ENCODE results near the gene SLC41A1. TPM values are rescaled to one million over a fixed set of nuclear protein-coding genes. Genes with fewer than 3 reads are reported as not detected.

Gene SLC41A1
- polyA plus RNA-seq, 3 donors from 2014 or later = 5.2 to 14.9 (median 6.4) TPM

DNA sequence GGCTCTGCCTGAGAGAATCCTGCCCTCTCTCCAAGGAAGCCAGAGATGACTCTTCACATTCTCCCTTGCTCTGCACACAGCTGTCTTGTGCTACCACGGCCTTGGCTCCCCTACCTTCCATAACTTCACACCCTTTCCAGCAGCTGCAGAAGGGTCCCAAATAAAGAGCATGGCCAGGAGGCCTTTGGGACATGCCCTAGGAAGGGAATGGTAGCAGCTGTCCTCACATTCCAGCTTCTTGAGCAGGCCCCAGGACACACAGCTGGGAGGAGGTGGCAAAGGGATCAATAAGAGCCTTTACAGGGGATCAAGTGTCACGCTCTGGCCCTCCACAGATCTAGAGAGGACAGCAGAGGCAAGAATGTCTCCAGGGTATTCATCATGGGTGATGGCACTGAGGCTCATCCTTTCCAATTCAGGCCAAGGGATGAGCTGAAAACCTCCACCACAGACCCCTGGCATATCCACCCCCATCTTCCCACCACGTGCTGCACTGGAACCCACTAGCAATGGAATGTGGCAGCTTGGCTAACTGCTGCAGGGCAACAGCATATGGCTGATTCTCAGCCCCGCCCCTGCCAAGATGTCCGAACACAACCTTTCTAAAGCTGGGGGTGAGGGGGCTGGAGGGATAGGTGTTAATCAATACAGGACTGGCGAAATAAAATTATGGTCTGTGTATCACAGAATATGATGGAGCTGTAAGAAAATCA lies 19.9 kb downstream of the SLC41A1 start:
- Mint-ChIP-seq H3K27me3 (ENCODE audit: low read depth in 3 of 3) (peaks cover 0 to 2% (median 2%) of the 10 kb centered on the region in 3 donors), H3K27ac (peak overlapping the region in 1 of 6 donors; percentile 63), H3K36me3 (peaks cover 29 to 59% (median 31%) of the 10 kb centered on the region in 3 donors), H3K9me3 (no peaks in the 10 kb centered on the region), H3K4me1 (no peaks in the 10 kb centered on the region), H3K4me3 (no peak overlapping the region)
- no peak for DNase-seq

DNA sequence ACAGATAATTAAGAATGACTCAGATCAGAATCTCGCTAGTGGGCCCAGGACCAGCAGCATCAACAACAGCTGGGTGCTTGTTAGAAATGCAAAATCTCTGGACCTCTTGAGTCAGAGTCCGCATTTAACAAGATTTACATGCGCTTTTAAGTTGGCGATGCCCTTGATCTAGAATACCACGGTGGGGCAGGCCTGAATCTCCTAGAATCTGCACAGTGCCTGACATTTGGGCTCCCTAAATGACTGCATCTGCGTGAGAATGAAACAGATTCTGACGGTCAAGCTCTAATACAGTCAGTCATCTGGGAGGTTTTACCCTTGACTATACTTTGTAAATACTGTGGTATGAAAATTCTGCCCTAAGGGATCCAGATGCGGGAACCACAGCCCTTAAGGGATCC lies 20.5 kb downstream of the SLC41A1 start:
- Mint-ChIP-seq H3K9me3 (no peaks in the 10 kb centered on the region), H3K36me3 (peaks cover 27 to 59% (median 32%) of the 10 kb centered on the region in 3 donors), H3K4me3 (no peak overlapping the region), H3K4me1 (no peaks in the 10 kb centered on the region), H3K27me3 (ENCODE audit: low read depth in 3 of 3) (peaks cover 0 to 2% (median 2%) of the 10 kb centered on the region in 3 donors), H3K27ac (no peak overlapping the region)
- DNase-seq = no peak

GRCh38 chr1:205791568-205792180 lies 21.3 kb downstream of the SLC41A1 start:
- H3K4me3 Mint-ChIP-seq = no peak overlapping the region

GRCh38 chr1:205787287-205787916 lies 25.6 kb downstream of the SLC41A1 start:
- peak overlapping the region in 2 of 6 donors; percentile 21 to 56 for H3K27ac Mint-ChIP-seq
- no peak for DNase-seq
- peaks cover 0 to 2% (median 0%) of the 10 kb centered on the region in 3 donors for H3K27me3 Mint-ChIP-seq (ENCODE audit: low read depth in 3 of 3)
- peaks cover 0 to 6% of the 10 kb centered on the region in 2 donors for H3K4me1 Mint-ChIP-seq
- no peak overlapping the region for H3K4me3 Mint-ChIP-seq
- H3K36me3 Mint-ChIP-seq = peaks cover 16 to 28% (median 21%) of the 10 kb centered on the region in 3 donors
- no peaks in the 10 kb centered on the region for H3K9me3 Mint-ChIP-seq

More at GRCh38 chr1:205791568-205792180, 21.3 kb downstream of the SLC41A1 start:
- peak overlapping the region in 1 of 6 donors; percentile 65 for H3K27ac Mint-ChIP-seq
- H3K4me1 Mint-ChIP-seq = no peaks in the 10 kb centered on the region
- no peaks in the 10 kb centered on the region for H3K9me3 Mint-ChIP-seq
- peaks cover 0 to 2% (median 2%) of the 10 kb centered on the region in 3 donors for H3K27me3 Mint-ChIP-seq (ENCODE audit: low read depth in 3 of 3)
- peaks cover 24 to 54% (median 32%) of the 10 kb centered on the region in 3 donors for H3K36me3 Mint-ChIP-seq
- DNase-seq = peak; percentile 51 to 62 (median 57)

GRCh38 chr1:205786601-205787000 lies 26.4 kb downstream of the SLC41A1 start:
- Mint-ChIP-seq H3K4me1 (peaks cover 0 to 6% of the 10 kb centered on the region in 2 donors), H3K27ac (no peak overlapping the region), H3K27me3 (ENCODE audit: low read depth in 3 of 3) (peaks cover 0 to 2% (median 0%) of the 10 kb centered on the region in 3 donors), H3K36me3 (peaks cover 16 to 22% (median 21%) of the 10 kb centered on the region in 3 donors), H3K4me3 (no peak overlapping the region), H3K9me3 (no peaks in the 10 kb centered on the region)
- no peak for DNase-seq

GRCh38 chr1:205785446-205785845 lies 27.6 kb downstream of the SLC41A1 start:
- H3K4me3 Mint-ChIP-seq = no peak overlapping the region
- H3K36me3 Mint-ChIP-seq = peaks cover 9 to 17% (median 11%) of the 10 kb centered on the region in 3 donors
- no peaks in the 10 kb centered on the region for H3K9me3 Mint-ChIP-seq
- H3K27ac Mint-ChIP-seq = no peak overlapping the region
- no peak for DNase-seq
- H3K4me1 Mint-ChIP-seq = peaks cover 0 to 6% of the 10 kb centered on the region in 2 donors
- peaks cover 0 to 1% (median 0%) of the 10 kb centered on the region in 3 donors for H3K27me3 Mint-ChIP-seq (ENCODE audit: low read depth in 3 of 3)

DNA sequence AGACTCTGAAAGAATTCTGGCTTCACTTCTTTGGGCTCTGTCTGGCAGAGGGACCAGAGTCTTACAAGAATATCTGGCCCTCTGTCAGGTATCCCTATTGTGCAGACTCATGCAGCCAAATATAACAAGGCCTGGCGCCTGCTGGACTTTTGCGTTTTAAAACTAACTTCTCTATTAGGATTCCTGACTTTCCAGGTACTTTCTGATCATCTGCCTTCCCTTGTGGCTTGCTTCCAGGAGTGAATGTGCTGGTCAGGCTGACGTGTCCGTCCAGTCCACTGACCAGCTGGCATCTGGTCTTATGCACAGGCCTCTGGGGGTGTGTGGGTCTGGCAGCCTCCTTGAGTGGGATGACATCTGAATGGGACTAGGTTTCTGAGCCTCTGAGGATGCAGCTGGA lies 29.1 kb downstream of the SLC41A1 start:
- peaks cover 1 to 8% of the 10 kb centered on the region in 2 donors for H3K4me1 Mint-ChIP-seq
- H3K9me3 Mint-ChIP-seq = no peaks in the 10 kb centered on the region
- H3K4me3 Mint-ChIP-seq = no peak overlapping the region

DNA sequence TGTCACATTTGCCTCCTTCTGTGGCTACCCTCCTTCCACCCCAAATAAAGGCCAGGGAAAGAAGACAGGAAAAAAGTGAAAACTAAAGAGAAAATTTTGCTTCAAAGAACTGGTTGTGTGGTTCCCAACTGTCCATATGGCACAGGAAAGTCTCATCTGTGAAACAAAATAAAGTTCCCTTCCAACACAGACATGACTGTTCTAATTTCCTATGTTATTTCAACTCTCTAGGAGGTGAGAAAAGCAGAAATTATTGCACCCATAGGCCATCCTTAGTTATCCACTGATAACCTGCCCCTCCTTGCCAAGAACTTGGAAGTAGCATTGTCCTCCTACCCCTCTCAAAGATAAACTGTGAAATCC lies 29.6 kb downstream of the SLC41A1 start:
- Mint-ChIP-seq H3K27ac (no peak overlapping the region), H3K27me3 (ENCODE audit: low read depth in 3 of 3) (peaks cover 0 to 2% (median 0%) of the 10 kb centered on the region in 3 donors), H3K4me3 (no peak overlapping the region), H3K4me1 (peaks cover 5 to 13% of the 10 kb centered on the region in 2 donors), H3K9me3 (no peaks in the 10 kb centered on the region), H3K36me3 (peaks cover 0 to 8% (median 0%) of the 10 kb centered on the region in 3 donors)
- DNase-seq = no peak

More for the DNA sequence above, 29.1 kb downstream of the SLC41A1 start:
- Mint-ChIP-seq H3K27me3 (ENCODE audit: low read depth in 3 of 3) (peaks cover 0 to 2% (median 0%) of the 10 kb centered on the region in 3 donors), H3K36me3 (peaks cover 0 to 8% (median 0%) of the 10 kb centered on the region in 3 donors), H3K27ac (no peak overlapping the region)
- DNase-seq = no peak

DNA sequence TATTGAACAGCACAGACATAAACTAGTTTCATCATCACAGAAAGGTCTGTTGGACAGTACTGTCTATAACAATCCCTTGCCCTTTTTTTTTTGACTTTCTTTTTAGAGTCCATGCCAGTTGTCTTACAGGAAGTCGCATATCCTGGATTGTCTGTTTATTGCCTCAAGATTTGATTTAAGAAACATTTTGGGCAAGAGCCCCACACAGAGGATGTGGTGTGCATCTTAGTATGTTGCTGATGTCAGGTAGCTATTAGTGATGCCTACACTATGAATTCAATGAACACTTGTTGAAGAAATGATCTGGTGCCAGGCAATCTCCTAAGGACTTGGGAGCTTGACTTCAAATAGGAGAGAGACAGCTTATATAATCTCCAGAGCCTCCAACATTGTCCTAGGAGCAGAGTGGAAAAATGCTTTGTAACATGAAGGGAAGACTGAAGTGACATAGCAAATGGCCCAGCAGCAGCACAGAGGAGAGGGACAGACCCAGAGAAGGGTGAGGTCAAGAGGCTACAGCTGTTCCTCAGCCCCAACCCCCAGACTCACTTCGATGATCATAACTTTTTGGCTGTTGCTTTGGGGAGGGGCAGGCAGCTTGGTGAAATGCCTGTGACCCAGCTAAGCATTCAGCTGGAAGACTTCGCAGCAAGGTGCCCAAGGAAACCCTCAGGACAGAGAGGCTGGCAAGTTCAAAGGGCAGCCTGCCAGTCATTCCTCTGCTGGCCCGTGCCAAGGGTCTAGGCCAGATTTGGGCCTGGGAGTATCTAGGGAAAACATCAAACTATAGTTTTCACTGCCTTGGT lies 30.2 kb downstream of the SLC41A1 start:
- Mint-ChIP-seq H3K36me3 (peaks cover 0 to 7% (median 0%) of the 10 kb centered on the region in 3 donors), H3K4me3 (no peak overlapping the region), H3K27ac (peak overlapping the region in 3 of 6 donors; percentile 0 to 72 (median 42)), H3K4me1 (peaks cover 9 to 19% of the 10 kb centered on the region in 2 donors), H3K27me3 (ENCODE audit: low read depth in 3 of 3) (peaks cover 0 to 2% (median 0%) of the 10 kb centered on the region in 3 donors), H3K9me3 (no peaks in the 10 kb centered on the region)
- DNase-seq = peak in 1 of 3 donors; percentile 8

- peaks cover 30 to 38% of the 10 kb centered on the region in 2 donors for H3K4me1 Mint-ChIP-seq
- H3K9me3 Mint-ChIP-seq = no peaks in the 10 kb centered on the region
- H3K4me3 Mint-ChIP-seq = no peak overlapping the region
- peak overlapping the region in 1 of 6 donors; percentile 18 for H3K27ac Mint-ChIP-seq
- no peak for DNase-seq
- peaks cover 1 to 6% (median 4%) of the 10 kb centered on the region in 3 donors for H3K27me3 Mint-ChIP-seq (ENCODE audit: low read depth in 3 of 3)
- peaks cover 0 to 4% (median 0%) of the 10 kb centered on the region in 3 donors for H3K36me3 Mint-ChIP-seq
Observed at GRCh38 chr1:205780335-205780734, 32.7 kb downstream of the SLC41A1 start.

- DNase-seq = no peak
- Mint-ChIP-seq H3K9me3 (no peaks in the 10 kb centered on the region), H3K4me1 (peaks cover 47 to 57% of the 10 kb centered on the region in 2 donors), H3K27ac (peak overlapping the region; percentile 76 to 100 (median 100)), H3K4me3 (no peak overlapping the region), H3K27me3 (ENCODE audit: low read depth in 3 of 3) (peaks cover 15 to 26% (median 18%) of the 10 kb centered on the region in 3 donors), H3K36me3 (peaks cover 0 to 3% (median 0%) of the 10 kb centered on the region in 3 donors)
Observed at GRCh38 chr1:205777994-205778393, 35.0 kb downstream of the SLC41A1 start.

DNA sequence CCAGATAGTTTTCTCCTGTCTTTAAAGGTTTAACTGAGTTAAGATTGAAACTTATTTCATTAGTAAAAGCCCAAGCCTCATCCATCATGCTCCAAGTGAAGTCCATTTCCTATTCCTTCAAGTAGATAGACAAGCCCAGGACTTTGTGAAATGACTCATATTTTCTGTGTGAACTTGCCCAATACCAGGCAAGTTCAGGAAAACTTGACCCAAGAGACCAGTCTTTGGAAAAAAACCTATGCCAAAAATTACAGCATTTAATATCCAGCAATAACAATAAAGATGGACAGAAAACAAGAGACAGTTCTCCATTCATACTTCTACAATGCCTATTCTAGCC lies 37.3 kb downstream of the SLC41A1 start:
- DNase-seq = peak in 1 of 3 donors; percentile 20
- peaks cover 70 to 75% of the 10 kb centered on the region in 2 donors for H3K4me1 Mint-ChIP-seq

More for the DNA sequence above, 37.3 kb downstream of the SLC41A1 start:
- peaks cover 17 to 26% (median 18%) of the 10 kb centered on the region in 3 donors for H3K27me3 Mint-ChIP-seq (ENCODE audit: low read depth in 3 of 3)
- H3K27ac Mint-ChIP-seq = peak overlapping the region; percentile 100
- peaks cover 0 to 15% (median 10%) of the 10 kb centered on the region in 3 donors for H3K36me3 Mint-ChIP-seq
- H3K9me3 Mint-ChIP-seq = no peaks in the 10 kb centered on the region
- peak overlapping the region; percentile 97 to 100 (median 99) for H3K4me3 Mint-ChIP-seq

Measured in immature natural killer cell (primary cell).